ENCODE data around the gene CRAT.

CRAT gene

DNA sequence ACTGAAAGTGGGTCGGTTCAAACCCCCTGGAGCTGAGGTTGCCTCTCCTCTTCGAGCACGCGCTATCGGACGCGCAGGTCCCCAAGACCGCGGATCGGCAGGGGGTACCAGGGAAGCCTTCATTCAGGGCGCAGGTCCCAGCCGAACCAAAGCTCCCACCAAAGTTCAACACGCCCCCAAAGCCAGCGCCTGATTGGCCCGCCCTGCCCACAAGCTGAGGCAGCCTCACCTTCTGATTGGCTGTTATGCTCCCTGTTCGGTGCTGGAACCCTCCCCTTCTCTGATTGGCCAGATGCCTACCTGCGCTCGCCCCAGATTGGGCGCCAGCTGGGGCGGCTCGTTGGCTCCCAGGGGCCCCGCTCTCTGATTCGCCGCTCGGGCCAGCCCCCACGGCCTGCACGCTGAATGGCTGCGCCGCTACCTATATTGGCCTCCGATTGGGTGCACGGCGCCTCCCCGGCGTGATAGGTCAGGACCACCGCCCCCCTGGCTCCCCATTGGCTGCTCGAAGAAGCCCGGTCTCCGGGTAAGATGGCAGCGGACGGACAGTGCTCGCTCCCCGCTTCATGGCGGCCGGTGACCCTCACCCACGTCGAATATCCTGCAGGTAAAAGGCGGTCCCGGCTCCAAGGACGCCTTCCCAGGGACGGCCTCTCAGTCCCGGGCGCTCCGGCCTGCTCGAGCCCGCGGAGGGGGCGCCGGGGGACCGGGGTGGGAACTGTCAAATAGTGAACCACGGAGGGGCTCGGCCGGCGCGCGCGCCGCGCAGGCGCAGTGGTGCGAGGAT, 29.8 kb downstream of the CRAT start, which contains the start of gene DOLPP1:
Gene DOLPP1, plus strand, starts transcription at position 511 of the 787 bp plus-strand sequence. Its CDS starts 21 bp downstream, at position 532.
- peak; percentile 99 for DNase-seq

DNA sequence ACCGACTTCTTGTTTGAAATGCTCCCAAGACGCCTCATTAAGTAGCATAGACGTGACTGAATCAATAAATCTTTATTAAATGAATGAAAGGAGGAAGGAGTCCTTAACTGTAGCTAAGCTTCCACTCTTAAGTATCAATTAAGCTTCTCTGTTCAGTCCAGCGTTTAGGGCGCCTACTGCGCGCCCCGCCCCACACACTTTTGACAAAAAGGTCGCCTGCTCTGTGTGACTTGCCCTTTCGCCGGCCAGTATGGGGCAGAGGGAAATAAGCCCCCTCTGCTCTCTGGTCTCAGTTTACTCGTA, 30.3 kb downstream of the CRAT start:
- no peak for DNase-seq

DNA sequence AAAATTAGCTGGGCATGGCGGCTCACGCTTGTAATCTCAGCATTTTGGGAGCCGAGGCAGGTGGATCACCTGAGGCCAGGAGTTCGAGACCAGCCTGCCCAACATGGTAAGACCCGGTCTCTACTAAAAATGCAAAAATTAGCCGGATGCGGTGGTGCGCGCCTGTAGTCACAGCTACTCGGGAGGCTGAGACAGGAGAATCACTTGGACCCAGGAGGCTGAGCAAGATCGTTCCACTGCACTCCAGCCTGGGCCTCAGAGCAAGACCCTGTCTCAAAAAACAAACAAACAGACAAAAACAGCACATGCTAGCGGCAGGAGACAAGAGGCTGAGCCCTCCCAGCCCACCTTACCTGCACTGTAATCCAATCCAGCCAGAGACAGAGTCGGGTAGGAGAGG, 30.8 kb downstream of the CRAT start:
- no peak for DNase-seq

DNA sequence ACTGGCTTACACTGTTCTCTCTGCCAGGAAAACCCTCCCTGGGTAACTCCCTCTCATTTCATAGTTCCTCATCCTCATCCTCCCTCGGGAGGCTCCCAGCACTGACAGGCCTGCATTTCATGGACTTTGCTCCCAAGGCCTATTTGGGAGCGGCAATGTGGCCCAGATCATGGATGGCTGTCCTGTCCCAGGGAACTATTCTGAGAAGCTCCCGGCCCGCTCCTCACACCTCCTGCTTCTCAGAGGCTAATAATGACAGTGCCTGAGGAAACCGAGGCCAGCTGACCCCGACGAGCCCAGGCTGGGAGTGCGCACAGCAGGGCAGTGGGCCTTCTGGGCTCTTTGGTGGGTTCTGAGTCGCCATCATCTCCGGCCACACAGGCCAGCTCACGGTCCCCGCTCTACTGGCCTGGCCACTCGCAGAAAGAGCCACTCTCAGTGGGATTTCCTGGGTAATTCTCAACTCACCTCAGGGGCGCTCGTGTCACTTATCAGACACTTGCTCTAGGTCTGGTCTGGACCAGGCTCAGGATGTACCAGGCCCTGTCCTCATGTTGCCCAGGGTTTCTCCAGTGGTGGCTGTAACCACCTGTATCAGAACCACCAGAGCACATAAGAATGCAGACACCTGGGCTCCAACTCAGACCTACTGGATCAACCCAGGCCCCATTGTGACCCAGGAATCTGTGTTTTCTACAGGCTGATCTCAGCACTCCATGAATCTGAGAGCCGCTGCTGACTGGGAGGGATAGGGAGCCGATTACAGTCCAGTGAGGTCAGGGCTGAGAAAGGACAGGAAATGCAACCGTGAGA, 31.7 kb downstream of the CRAT start:
- no peak for DNase-seq

DNA sequence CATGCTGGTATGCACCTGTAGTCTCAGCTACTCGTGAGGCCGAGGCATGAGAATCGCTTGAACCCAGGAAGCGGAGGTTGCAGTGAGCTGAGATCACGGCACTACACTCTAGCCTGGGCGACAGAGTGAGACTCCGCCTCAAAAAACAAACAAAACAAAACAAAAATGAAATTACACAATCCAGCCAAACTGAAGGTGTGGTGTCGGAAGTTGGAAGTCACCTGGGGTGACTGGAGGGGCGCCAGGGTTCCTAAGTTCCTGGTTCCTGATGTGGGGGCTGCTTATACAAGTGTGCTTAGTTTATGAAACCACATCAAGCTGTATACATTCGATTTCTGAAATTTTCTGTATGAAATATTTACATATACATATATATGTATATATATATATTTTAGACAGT, 33.4 kb downstream of the CRAT start:
- no peak for DNase-seq

DNA sequence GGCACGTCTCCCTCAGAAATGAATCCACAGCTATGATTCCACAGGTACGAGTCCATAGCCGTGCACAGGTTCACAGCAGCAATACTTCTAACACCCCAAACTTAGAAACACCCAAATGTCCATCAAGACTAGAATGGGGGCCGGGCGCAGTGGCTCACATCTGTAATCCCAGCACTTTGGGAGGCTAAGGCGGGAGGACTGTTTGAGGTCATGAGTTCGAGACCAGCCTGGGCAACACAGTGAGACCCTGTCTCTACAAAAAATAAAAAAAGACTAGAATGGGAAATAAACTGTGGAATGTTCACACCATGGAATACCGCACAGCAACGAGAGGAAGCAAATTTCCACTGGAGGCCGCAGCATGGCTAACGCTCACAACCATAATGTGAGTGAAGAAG, 34.0 kb downstream of the CRAT start:
- DNase-seq: no peak

DNA sequence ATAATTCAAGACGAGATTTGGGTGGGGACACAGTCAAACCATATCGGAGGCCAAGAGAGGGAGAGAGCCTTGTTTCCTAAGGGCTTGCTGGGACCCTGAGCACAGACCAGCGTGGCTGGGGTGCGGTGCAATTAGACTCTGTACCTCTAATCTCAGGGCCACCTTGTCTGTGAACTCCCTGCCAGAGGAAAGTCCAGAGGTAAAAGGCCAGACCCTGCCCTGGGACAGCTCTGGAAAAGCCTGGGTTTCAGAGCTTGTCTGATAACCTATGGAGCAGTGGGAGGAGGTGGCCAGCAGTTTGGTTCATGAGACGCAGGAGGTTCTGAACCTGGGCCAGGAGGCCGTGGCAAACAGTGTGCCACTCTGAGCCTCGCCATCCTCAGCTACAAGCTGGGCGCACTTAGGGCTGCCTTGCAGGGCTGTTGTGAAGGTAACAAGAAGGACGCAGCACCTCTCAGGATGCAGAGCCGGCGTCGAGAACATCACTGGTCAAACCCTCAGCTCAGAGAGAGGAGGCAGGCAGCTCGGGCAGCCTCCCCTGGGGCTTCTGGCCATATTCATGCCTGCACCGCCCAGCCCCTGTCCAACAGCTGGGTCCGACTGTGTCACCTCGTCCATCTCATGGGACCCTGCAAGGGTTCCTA, 34.5 kb downstream of the CRAT start:
- no peak for DNase-seq

DNA sequence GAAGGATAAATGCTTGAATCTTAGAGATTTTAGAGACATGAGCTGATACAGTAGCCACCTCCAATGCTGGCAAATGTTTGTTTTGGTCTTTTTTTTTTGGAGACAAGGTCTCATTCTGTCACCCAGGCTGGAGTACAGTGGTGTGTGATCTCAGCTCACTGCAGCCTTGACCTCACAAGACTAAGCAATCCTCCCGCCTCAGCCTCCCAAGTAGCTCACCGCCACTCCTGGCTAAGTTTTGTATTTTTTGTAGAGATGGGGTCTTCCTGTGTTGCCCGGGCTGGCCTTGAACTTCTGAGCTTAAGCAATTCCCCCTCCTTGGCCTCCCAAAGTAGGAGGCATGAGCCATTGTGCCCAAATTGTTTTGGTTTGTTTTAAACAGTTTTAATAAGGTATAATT, 36.5 kb downstream of the CRAT start:
- no peak for DNase-seq

DNA sequence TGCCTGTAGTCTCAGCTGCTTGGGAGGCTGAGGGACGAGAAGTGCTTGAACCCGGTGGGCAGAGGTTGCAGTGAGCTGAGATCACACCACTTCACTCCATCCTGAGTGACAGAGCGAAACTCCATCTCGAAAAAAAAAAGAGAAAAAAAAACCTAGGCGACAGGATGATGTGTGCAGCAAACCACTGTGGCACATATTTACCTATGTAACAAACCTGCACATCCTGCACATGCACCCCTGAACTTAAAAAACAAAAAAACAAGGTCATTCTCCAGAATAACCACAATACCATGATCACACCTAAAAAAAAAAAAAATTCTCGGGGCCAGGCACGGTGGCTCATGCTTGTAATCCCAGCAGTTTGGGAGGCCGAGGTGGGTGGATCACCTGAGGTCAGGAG, 37.2 kb downstream of the CRAT start:
- peak in 1 of 2 donors; percentile 21 for DNase-seq

DNA sequence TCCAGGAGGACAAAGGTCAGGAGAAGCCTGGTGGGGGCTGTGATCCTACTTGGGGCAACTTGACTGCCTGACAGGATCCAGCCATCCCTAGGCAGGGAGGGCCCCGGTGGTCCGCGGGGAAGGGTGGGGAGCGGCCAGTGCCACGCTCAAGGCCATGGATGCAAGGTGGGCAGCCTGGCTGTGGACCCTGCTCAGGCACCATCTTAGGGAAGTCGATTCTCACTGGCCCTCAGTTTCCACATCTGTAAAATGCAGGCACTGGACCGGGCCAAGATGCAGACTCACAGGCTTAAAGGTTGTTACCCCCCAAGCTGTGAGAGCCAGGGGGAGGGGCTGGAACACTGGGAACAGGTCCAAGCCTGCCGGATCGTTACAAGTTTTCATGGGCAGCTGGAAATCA, 38.4 kb downstream of the CRAT start:
- DNase-seq: no peak

DNA sequence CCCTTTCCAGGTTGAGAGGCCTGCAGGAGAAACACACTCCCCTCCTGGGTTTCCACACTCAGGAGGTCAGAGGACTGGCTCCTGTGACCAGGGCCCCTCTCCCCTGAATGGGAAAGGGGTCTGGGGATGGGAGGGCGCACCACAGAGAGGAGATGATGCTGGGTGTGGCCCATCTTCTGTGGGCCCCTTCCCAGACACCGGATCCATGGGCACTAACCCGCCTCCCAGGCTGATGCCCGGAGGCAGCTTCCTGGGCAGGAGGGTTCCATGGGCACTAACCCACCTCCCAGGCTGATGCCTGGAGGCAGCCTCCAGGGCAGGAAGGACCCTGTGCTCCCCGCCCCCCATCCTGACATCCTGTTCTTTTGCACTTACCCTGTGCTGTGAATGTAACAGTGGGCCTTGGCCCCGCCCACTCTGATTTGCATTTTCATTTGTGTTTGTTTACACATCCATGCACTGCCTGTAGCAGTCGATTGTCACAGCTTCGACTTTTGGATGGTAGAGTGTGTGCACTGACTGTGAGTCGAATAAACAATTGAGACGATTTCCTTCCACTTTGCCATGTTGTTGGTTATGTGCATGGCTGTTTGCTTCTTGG, 39.0 kb downstream of the CRAT start:
- DNase-seq: peak in 1 of 2 donors; percentile 18

DNA sequence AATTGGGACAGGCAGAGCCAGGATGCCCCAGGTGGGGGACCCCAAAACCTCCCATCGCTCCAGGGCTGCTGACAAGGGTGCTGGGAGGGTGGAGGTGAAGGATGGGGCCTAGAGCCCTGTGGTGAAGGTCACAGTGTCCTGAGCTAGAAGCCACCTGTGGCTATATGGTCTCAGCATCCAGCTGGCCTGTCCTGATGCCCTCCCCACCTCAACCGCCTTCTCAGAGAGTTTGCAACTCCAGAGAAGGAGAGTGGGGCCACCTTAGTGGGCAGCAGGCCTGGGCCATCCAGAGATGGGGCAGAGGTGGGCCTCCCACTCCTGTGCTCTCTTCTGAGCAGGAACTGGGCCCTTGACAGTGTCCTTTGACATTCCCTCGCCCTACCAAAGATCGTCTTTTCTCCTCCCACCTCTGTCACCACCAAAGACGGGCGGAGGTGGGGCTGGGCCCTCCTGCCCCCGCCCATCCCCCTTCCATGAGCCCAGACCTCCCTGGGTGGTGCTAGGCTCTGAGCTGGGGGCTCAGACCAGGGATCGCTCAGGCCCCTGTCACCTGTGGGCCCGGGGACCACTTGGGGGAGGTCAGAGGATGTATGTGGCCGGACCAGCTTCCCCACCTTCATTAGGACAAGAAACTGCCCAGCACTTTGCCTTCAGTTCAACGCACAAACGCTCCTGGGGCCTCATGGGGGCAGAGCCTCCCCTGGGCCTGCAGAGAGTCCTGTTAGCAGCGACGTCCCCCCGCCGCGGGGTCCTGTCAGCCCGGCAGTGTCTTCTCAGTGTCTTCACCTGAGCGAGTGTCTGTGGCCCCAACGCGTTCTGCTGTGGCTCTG, 39.7 kb downstream of the CRAT start:
- DNase-seq: no peak

DNA sequence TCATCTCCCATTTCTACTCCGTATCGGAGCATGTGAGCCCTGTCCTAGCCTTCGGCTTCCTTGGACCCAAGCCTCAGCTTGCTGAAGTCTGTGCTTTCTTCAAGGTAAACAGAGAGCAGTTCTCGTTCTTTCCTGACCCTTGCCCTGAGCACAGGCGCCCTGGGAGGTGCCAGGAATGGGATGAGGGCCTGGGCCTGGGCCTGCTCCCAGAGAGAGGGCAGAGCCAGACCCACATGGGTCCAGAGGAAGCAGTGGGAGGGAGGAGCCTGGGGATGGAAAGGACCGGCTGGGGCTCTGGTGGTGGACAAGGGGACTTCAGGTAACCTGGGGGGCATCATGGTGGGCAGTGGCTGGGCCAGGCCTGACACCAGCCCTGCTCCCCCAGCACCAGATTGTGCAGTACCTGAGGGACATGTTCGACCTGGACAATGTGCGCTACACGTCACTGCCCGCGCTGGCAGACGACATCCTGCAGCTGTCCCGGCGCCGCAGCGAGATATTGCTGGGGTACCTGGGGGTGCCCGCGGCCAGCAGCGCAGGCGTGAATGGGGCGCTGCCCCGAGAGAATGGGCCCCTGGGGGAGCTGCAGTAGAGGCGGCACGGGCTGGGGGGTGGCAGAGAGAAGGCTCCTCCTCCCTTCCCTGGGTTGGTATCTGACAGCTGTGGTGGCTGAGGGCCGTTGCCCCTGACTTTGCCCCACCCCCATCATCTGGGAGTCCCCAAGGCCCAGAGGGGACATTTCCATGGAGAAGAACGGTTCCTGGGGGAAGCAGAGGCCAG, 40.5 kb downstream of the CRAT start:
- DNase-seq: no peak

DNA sequence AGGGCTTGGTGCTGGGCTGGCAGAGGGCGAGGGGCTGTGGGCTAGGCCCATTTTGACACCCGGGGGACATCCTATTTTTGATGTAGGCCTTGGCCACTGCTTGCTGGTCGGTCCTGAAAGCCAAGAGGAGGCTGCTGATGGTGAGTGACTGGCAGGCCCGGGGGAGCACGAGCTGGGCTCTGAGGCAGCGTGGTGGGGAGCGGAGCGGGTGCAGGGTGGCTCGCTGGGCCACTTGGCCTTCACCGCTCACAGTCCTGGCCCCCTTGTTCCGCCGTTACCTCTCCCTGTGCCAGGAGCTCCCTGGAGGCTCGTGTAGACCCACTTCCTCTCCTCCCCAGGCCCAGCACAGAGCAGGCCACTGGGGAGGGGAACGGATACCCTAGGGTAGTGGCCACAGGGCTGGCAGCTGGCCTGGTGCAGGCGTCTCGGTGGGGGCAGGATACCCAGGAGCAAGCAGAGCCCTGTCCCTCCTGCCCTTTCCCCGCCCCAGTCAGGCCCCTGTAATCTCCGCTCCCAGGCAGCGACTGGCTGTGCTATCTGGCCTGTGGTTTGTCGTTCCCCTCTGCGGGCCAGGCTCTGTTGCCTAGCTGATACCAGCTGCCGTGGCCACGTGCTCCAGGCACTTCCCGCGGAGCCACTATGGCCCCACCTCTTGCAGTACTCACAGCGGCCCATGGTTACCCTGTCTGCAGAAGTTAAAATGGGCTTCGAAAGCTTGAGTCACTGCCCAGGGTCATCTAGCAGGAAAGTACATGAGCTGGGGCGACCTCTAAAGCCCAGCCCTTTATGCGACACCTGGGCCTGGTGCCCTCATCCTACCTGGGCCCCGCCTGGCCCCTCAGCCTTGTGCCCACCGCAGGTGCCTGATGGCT, 41.4 kb downstream of the CRAT start:
- DNase-seq: peak; percentile 62 to 71

DNA sequence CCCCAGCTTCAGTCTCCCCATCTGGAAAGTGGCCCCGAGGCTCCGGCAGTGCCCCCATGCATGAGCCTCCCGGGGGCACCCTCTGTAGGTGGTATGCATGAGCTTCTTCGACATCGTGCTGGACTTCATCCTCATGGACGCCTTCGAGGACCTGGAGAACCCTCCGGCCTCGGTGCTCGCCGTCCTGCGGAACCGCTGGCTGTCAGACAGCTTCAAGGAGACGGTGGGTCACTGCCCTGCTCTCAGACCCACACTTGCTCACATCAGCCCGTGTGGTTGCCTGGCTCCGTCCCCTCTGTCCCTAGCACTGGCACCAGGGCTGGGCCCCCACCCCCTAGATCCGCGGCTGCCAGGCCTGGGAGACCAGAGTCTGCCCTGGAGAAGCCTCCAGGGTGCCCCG, 42.5 kb downstream of the CRAT start:
- no peak for DNase-seq

DNA sequence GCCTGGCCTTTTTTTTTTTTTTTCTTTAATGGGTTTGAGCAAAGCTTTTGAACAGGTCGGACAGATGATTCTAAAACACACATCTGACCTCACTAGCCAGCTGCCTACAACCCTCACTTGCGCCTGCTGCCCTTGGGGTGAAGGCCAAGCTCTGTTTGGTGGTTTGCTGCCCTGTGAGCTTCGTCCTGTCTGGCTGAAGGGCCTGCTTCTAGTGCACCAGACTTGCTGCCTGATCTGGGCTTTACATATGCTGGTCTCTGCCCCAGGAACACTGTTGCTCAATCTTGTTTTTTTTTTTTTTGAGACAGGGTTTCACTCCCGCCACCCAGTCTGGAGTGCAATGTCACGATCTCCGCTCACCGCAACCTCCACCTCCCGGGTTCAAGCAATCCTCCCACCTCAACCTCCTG, 46.1 kb downstream of the CRAT start:
- DNase-seq: no peak

DNA sequence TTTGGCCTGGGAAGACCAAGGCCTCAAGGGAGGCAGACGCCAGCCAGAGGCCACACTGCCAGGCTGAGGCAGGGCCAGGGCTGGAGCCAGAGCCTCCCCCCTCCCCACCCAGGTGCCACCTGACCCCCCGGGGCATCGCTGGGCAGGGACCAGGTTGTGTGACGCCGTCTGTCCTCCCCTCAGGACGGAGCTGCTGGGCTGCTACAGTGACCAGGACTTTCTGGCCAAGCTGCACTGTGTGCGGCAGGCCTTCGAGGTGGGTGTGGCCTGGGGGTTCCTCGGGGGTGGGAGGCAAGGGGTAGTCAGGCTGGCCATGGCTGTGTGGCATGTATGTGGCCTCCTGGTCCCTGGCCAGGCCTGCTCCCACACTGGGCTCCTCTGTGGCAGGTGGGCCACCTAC, 47.5 kb downstream of the CRAT start:
- DNase-seq: no peak

DNA sequence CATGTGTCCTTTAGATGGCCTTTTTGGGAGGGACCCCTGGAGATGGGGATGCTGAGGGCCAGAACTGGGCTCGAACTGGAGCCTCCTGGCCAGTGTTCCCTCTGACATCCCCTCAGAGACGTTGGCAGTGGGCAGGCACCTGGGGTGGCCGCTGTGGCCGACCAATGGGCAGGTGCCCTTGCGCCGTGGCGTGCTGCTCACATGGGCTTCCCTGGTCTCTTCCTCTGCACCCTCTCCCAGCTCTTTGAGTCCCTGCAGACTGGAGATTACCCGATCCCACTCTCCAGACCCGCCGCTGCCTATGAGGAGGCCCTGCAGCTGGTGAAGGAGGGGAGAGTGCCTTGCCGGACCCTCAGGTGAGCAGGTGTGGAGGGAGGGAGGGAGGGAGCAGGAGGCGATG, 49.6 kb downstream of the CRAT start:
- DNase-seq: no peak

DNA sequence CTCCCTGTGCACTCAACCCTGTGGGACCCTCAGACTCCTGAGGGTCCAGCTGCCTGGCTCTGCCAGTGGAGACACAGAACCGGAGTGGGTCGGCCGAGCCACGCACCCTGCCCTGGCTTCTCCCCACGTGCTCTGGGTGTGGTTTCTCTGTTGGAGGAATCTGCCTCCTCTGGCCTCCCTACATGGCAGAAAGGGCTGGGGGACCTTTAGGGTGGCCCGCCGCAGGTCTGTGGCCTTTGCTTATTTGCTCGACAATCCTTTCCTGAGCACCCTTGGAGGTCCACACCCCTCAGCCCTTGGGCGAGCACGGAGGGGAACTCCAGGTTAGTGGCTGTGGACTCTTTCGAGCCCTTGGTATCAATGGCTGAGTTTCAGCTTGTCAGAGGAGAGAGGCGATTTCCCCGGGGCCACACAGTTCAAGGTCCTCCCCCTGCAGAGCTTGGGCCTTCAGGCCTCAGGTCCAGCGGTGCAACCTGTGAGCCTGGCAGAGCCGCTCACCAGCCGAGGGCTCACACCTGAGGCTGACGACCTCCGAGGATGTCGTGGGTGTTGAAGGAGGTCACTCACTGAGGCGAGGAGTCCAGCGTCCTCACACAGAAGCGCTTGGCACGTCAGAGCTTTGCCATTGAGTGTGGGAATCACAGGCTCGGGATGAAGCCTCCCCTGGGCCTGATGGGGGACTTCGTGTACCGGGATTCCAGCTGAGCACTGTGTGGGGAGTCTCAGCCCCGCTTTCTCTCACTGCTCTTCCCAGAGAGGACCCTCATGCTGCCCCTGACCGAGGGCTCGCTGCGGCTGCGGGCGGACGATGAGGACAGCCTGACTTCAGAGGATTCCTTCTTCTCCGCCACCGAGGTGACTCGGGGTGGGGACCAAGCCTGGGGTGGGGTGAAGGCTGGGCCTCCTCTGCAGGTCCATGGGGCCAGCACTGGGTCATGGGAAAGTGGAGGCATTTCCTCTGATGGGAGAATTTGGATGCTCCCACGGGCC, 50.5 kb downstream of the CRAT start:
- no peak for DNase-seq

Measured in CD4-positive, alpha-beta T cell treated with Interferon alpha-2 for 1 hour (primary cell).